Breast epithelium (tissue), 4 donors: ENCODE measurements around the gene UGGT1. TPM values are rescaled to one million over a fixed set of nuclear protein-coding genes. Genes with fewer than 3 reads are reported as not detected.

Source experiments
- DNase-seq, 2 donors: peaks; one replicate each; pipeline ENCODE4 v3.0.0-alpha.2; 2019; ENCODE audit warnings: low spot score in 2 of 2
- H3K27ac ChIP-seq, 2 donors: fragments of 200-600 bp; sonication (generic) in 1 of 2; one replicate each; pipeline ENCODE4 v1.5.1; 2016 to 2019; ENCODE audit warnings: mild to moderate bottlenecking in 1 of 2
- H3K27me3 ChIP-seq, 2 donors: fragments of 200-600 bp; sonication (generic) in 1 of 2; one replicate each; pipeline versions ENCODE4 v1.5.1 to v1.6.0; 2017 to 2019; ENCODE audit warnings: control low read depth in 1 of 2, mild to moderate bottlenecking in 1 of 2
- H3K36me3 ChIP-seq: fragments of 200-600 bp; one replicate; pipeline ENCODE4 v1.5.1; 2019
- H3K4me1 ChIP-seq, 2 donors: fragments of 200-600 bp; sonication (generic); one replicate each; pipeline ENCODE4 v1.5.1; 2016 to 2019; ENCODE audit warnings: control low read depth in 1 of 2
- H3K4me3 ChIP-seq, 3 donors: fragments of 200-600 bp; sonication (generic); 1 replicate in 2 of 3; 2 replicates in 1 of 3; pipeline ENCODE4 v1.5.1; 2016 to 2019; ENCODE audit warnings: mild to moderate bottlenecking in 3 of 3, moderate library complexity in 2 of 3
- H3K9me3 ChIP-seq, 2 donors: fragments of 200-600 bp; sonication (generic) in 1 of 2; one replicate each; pipeline ENCODE4 v1.5.1; 2016 to 2019; ENCODE audit warnings: control low read depth in 1 of 2
- POLR2A ChIP-seq: fragments of 450-650 bp; IDR thresholded peaks from one replicate; pipeline ENCODE4 v1.6.1; 2016; ENCODE audit warnings: antibody characterized with exemption, mild to moderate bottlenecking, moderate library complexity
- POLR2AphosphoS5 ChIP-seq, 3 donors: sonication (generic); formaldehyde crosslinking; IDR thresholded peaks; one replicate each; pipeline ENCODE4 v1.6.1; 2017; ENCODE audit warnings: antibody characterized with exemption in 3 of 3
- intact Hi-C: fragments of 100-400 bp; cut with DNase I; formaldehyde crosslinking; loops from one replicate; pipeline ENCODE4 v1.15.1; 2023; ENCODE audit warnings: low total_unique reads
- total RNA-seq, 3 donors: library from RNA; depleted of rRNA; stranded (reverse); fragments of >200 nt; gene quantifications; one replicate each; pipeline ENCODE4 v1.1.0, GENCODE V29; 2016
- TF ChIP-seq, protein P1 (sequence below), 3 donors: fragments of 450-650 bp; IDR thresholded peaks; one replicate each; pipeline ENCODE4 v1.5.1; 2016 to 2017; ENCODE audit warnings: antibody characterized with exemption in 3 of 3, mild to moderate bottlenecking in 3 of 3, moderate library complexity in 3 of 3

The UGGT1 gene
- total RNA-seq, 3 donors from 2014 or later: 46.9 to 57.7 (median 54.7) TPM

- TF ChIP-seq POLR2AphosphoS5 (IDR thresholded peaks at IDR 0.05) (no peak), POLR2A (no peak)
- TF ChIP-seq, protein P1, sequence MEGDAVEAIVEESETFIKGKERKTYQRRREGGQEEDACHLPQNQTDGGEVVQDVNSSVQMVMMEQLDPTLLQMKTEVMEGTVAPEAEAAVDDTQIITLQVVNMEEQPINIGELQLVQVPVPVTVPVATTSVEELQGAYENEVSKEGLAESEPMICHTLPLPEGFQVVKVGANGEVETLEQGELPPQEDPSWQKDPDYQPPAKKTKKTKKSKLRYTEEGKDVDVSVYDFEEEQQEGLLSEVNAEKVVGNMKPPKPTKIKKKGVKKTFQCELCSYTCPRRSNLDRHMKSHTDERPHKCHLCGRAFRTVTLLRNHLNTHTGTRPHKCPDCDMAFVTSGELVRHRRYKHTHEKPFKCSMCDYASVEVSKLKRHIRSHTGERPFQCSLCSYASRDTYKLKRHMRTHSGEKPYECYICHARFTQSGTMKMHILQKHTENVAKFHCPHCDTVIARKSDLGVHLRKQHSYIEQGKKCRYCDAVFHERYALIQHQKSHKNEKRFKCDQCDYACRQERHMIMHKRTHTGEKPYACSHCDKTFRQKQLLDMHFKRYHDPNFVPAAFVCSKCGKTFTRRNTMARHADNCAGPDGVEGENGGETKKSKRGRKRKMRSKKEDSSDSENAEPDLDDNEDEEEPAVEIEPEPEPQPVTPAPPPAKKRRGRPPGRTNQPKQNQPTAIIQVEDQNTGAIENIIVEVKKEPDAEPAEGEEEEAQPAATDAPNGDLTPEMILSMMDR (IDR thresholded peaks at IDR 0.05): no peak
- Histone ChIP-seq H3K27me3 (no peaks in the 10 kb centered on the region), H3K9me3 (no peaks in the 10 kb centered on the region), H3K27ac (no peak overlapping the region), H3K4me3 (no peak overlapping the region), H3K36me3 (no peaks in the 10 kb centered on the region), H3K4me1 (no peaks in the 10 kb centered on the region)
- intact Hi-C loops: loop anchor here (1.0 kb wide), 1 partner anchor 9 kb away; no protein-coding TSS in a partner anchor
- no peak for DNase-seq
Observed at GRCh38 chr2:128162266-128162665, 71.3 kb downstream of the UGGT1 start.

GRCh38 chr2:128164311-128164710, 73.3 kb downstream of the UGGT1 start:
- DNase-seq: no peak
- no peak for TF ChIP-seq POLR2AphosphoS5 (IDR thresholded peaks at IDR 0.05)
- TF ChIP-seq POLR2A: no peak
- TF ChIP-seq, protein P1 (IDR thresholded peaks at IDR 0.05): no peak
- intact Hi-C loops: no loop called here
- no peak overlapping the region for H3K4me3 ChIP-seq
- peaks cover 9% of the 10 kb centered on the region for H3K36me3 ChIP-seq
- H3K9me3 ChIP-seq: no peaks in the 10 kb centered on the region
- H3K27me3 ChIP-seq: no peaks in the 10 kb centered on the region
- H3K4me1 ChIP-seq: no peaks in the 10 kb centered on the region
- no peak overlapping the region for H3K27ac ChIP-seq

DNA sequence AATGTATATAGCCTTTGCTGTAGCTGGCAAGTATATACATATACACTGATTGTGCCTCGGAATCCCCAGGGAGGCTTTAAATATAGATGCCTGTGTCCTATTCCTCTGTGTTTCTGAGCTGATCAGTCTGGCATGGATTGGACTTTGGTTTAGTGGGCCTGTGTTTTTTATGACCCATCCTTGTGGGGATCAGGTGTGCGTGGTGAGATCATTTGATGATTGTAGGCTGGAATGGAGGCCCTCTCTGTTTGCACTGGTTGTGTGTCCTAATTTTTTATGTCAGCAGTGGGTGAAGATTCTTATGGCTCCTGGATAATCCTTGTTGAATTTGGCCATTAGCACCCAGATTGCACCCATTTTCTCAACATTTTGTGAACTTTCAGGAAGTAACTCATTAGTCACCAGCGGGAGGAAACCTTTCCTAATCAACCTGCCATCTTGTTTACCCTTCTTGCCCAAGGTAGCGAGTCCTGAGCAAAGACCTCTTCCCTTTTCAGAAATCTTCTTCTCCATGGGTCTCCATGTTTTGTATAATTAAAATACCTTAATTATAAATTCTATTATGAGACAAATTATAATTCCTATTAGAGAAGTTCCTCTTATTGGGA, 75.8 kb downstream of the UGGT1 start:
- peaks cover 9% of the 10 kb centered on the region for H3K36me3 ChIP-seq
- H3K27ac ChIP-seq: no peak overlapping the region
- H3K4me1 ChIP-seq: no peaks in the 10 kb centered on the region
- DNase-seq: no peak
- H3K27me3 ChIP-seq: no peaks in the 10 kb centered on the region
- no peaks in the 10 kb centered on the region for H3K9me3 ChIP-seq
- intact Hi-C loops: no loop called here
- no peak overlapping the region for H3K4me3 ChIP-seq
- TF ChIP-seq, protein P1 (IDR thresholded peaks at IDR 0.05): no peak
- TF ChIP-seq POLR2A: no peak

DNA sequence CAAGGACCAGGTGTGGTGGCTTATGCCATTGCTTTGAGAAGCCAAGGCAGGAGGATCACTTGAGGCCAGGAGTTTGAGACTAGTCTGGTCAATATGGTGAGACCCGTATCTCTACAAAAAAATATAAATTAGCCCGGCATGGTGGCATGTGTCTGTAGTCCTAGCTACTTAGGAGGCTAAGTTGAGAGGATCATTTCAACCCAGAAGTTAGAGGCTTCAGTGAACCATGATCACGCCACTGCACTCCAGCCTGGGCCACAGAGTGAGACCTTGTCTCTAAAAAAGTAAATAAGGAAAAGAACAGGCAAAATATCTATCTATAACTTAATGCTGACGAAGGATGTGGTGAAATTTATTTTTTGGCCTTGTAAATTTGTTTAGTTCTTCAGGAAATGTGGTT, 78.1 kb downstream of the UGGT1 start:
- Histone ChIP-seq H3K27me3 (no peaks in the 10 kb centered on the region), H3K36me3 (peaks cover 9% of the 10 kb centered on the region), H3K27ac (no peak overlapping the region), H3K9me3 (no peaks in the 10 kb centered on the region), H3K4me1 (no peaks in the 10 kb centered on the region), H3K4me3 (no peak overlapping the region)
- intact Hi-C loops: no loop called here
- TF ChIP-seq POLR2AphosphoS5 (IDR thresholded peaks at IDR 0.05) (no peak), POLR2A (no peak)
- TF ChIP-seq, protein P1 (IDR thresholded peaks at IDR 0.05): no peak
- DNase-seq: no peak

DNA sequence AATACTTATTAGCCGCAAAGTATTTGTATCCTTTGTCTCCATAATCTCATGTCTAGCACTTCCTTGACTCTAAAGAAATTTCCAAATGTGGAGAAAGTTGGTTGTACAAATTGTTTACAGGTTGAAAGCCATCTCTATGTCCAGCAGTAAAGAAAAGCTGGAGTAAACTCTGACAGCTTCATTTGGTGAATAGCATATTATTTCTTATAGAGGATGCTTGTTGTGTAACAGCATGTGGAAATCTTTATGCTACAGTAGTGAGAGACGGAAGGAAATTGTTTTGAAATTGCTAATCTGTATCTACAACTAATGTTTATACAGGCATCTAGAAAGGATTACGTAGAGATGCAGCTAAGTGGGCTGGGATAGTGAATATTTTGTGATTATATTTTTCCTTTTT, 78.5 kb downstream of the UGGT1 start:
- H3K4me3 ChIP-seq: no peak overlapping the region
- H3K27me3 ChIP-seq: no peaks in the 10 kb centered on the region
- intact Hi-C loops: no loop called here
- TF ChIP-seq, protein P1 (IDR thresholded peaks at IDR 0.05): no peak
- no peak for TF ChIP-seq POLR2AphosphoS5 (IDR thresholded peaks at IDR 0.05)
- TF ChIP-seq POLR2A: no peak
- DNase-seq: no peak
- no peaks in the 10 kb centered on the region for H3K4me1 ChIP-seq
- no peaks in the 10 kb centered on the region for H3K9me3 ChIP-seq
- peaks cover 11% of the 10 kb centered on the region for H3K36me3 ChIP-seq
- no peak overlapping the region for H3K27ac ChIP-seq
